GM21367 (cell line): ENCODE results near the gene FMN1.

Experiments
- ATAC-seq: cut with Tn5 transposase; IDR thresholded peaks from one replicate; pipeline ENCODE4 v1.9.1; 2021; ENCODE audit not compliant: unreplicated experiment

Gene FMN1

GRCh38 chr15:32843219-32843815 is 351.2 kb downstream of the FMN1 start:
- no peak for ATAC-seq

DNA sequence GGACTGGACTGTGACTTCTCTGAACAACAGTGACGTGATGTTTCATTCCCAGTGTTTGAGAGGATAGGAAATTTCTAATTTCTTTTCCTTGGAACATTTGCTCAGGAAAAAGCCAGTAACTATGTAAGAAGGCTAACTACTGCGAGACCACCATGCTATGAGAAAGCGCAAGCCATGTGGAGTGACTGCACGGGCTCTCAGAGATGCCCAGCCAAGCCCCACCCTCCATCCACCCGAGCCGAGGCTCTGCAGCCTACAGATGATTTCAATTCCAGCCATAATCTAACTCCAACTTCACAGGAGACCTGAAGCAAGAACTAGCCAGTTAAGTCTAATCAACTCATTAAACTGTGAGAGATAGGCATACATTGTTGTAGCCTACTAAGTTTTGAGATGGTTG is 352.4 kb downstream of the FMN1 start:
- ATAC-seq = no peak

DNA sequence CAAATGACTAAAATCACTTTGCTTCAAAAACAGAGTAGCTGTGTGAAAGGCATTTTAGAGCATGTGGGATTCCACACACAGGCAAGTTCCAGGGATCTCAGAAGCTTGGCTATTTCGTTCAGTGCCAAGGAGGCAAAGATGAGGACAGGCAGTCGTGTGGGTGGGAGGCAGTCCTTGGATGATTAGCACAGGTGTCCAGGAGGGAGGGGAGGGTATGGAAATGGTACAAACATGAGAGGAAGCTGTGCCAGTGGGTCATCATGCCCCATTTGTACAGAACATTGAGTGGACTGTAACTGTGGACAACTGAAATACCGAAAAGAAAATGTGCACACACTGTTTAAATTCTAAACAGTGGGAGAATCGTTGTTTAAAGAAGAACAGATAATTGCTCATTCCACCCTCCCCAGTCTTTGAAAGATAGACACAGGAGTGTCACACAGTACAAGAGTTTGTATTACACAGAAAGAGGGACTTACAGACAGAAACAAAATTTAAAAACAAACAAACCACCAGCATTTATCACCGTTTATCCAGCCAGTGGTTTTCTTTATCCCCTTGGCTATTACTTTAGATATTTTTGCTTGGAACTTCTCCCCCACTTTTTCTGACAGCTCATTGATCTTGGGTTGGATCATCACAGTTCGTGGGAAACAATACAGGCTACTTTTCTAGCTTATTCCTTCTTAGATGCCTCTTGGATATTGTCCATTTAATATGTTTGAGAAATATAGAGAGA is 353.8 kb downstream of the FMN1 start:
- ATAC-seq = no peak

GRCh38 chr15:32838820-32839219 is 355.7 kb downstream of the FMN1 start:
- ATAC-seq = no peak

DNA sequence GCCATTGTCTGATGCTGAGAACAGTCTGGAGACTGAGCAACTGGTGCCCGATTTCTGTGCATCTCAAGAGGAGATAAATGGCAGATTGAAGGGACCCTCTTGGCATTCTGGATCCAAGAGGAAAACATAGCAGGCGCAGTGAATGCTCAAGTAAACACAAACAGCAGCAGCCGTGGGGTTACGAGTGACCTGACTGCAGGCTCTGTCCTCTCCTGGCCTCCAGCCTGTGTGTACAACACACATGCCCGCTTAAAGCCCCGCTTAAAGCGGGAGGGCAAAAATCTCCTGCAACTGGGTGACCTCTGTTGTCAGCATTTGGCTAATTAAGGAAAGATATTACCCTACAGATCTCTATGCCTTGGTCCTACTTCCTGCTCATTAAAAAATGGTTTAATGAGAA is 356.2 kb downstream of the FMN1 start:
- ATAC-seq = no peak

DNA sequence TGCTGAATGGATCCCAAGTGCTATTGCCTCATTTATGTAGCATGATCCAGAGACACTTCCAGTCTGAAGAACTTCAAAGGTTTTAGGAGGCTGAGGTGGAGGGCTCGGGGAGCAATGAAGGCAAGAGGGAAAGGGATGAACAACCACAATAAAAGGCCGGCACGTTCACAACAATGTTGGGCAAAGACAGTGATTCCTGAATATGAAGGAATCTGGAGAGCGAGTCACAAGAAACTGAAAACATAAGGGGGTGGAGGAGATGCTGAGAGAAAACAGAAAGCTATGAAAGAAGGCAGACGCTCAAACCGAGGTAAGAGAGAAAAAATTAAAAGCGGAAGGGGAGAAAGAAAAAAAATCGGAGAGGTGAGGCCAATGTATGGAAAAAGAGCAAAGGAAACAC is 356.6 kb downstream of the FMN1 start:
- ATAC-seq = no peak

GRCh38 chr15:32834156-32834555 is 360.4 kb downstream of the FMN1 start:
- ATAC-seq = peak; percentile 96

GRCh38 chr15:32833379-32833821 is 361.1 kb downstream of the FMN1 start:
- no peak for ATAC-seq

DNA sequence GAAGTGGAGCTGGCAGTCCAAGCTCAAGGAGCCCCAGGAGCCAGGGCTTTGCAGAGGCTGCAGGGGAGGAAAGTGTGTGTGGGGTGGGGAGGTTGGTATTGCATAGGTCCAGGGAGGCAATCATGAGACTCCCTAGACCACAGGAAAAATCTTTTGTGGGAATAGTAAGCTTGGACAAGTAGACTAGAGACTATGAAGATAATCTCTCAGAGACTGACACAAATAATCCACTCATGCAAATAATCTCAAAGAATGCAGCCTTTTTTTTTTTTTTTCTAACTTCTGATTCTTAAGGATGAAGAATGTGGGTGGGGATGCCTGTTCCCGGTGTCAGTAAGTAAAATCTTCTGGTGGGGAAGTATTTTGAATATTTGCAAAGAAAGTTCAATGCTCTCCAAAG is 363.0 kb downstream of the FMN1 start:
- ATAC-seq = no peak

- ATAC-seq = no peak
These were observed 364.3 kb downstream of the FMN1 start for GRCh38 chr15:32830241-32830640.

GRCh38 chr15:32829436-32829835 is 365.1 kb downstream of the FMN1 start:
- ATAC-seq = no peak

GRCh38 chr15:32828507-32829186 is 365.9 kb downstream of the FMN1 start:
- ATAC-seq = no peak

- ATAC-seq = no peak
These were observed 367.8 kb downstream of the FMN1 start for GRCh38 chr15:32826685-32827084.

DNA sequence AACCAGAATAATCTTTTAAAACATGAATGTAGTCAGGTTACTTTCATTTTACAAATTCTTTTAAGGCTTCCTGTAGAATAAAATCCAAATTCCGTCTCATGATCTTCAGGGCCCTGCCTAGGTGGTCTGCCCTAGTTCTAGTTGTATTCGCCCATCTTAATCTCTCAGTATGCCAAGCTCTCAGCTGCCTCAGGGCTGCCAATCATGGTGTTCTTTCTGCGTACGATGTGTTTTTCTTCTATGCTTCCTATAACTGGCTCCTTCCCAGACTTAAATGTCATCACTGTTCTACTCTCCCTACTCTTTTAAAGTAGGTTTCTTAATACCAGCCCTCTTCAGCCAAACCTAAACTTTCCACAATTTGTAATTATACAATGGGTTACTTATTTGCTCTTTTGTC is 369.3 kb downstream of the FMN1 start:
- ATAC-seq = no peak

DNA sequence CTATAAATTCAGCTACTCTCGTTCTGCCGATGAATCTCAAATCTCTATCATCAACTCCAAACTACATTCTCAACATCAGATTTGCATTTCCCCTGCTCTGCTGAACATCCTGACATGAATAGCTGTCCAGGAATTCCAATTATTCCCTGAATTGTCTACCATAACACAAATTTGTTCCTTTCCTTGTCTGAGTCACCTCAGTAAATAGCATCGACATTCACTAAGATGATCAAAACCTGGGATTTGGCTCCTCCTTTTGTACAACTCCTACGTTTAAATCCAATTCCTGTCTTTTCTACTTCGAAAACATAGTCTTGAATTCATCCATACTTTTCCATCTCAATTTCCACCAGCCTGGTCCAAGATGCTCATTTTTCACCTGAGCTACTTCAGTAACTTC is 369.7 kb downstream of the FMN1 start:
- ATAC-seq = no peak

- ATAC-seq = no peak
These were observed 370.8 kb downstream of the FMN1 start for GRCh38 chr15:32823750-32824149.

DNA sequence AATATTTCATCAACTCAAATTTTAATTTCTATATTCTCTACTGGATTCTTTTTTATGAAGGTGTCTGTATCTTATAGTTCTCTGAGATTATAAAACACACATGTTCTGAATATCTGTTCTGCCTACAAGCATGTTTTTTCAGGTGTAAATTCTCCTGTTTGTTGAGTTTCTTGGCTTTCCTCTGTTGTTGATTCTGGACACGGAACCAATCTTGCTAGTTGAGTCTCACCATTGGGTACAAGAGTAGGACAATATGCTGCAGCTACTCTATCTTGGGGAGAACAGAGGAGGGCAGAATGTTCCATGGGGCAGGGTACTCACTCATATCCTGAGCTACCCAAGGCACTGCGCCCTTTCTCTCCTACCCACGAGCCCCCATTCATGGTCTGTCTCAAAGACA is 371.8 kb downstream of the FMN1 start:
- no peak for ATAC-seq

DNA sequence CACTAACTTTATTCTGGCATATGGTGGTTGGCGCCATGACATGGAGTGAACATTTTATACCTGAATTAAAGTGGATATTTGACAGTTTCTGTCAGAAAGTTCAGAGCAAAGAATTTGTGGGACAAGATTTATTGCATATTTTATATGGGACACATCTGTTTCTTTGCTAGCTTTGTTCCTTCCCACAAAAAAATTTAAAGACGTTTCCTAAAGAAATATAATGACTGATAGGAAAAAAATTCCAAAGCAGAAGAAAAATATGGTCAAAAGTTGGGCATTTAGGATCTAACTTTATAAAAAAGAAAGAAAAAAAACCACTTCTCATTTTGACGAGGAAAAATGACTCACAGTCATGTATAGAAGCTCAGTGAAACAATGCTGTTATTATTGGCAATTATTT is 375.1 kb downstream of the FMN1 start:
- no peak for ATAC-seq

GRCh38 chr15:32818758-32819447 is 375.6 kb downstream of the FMN1 start:
- ATAC-seq = no peak

GRCh38 chr15:32817577-32817976 is 376.9 kb downstream of the FMN1 start:
- ATAC-seq = no peak

- ATAC-seq = no peak
These were observed 387.2 kb downstream of the FMN1 start for GRCh38 chr15:32807331-32807730.

DNA sequence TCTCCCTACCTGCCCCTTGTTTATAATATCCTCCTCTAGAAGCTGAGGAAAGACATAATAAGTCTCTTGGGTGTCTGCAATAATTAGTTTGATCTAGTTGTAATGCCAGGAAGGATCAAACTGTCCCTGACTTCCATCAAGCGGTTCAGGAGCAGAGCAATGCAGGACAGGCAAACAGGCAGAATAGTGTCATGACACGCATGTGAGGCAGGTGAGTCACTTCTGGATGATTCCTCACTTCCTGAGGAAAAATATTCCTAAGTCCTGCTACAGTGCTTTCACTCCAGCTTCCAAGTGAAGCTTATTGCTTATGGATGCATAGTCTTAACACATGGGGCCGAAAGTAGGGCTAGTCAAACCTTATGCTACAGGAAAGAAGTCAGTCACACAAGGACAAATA is 390.9 kb downstream of the FMN1 start:
- no peak for ATAC-seq
